ENCODE measurements around the gene OPN1LW.
"Not testable (repeated sequence)": the region's sequence is repeated elsewhere in the genome, so short reads cannot be mapped to it uniquely, and the experiment has no call there.

The OPN1LW gene

GRCh38 chrX:154183794-154184193, 39.8 kb downstream of the OPN1LW start:
- POLR2A ChIA-PET; DNase-seq (ENCODE audit: extremely low spot score); CTCF ChIA-PET: not testable (repeated sequence)

GRCh38 chrX:154192846-154193245, 48.8 kb downstream of the OPN1LW start:
- CTCF ChIA-PET; POLR2A ChIA-PET; DNase-seq (ENCODE audit: extremely low spot score): not testable (repeated sequence)

GRCh38 chrX:154194316-154194715, 50.3 kb downstream of the OPN1LW start:
- POLR2A ChIA-PET, CTCF ChIA-PET: not testable (repeated sequence)

GRCh38 chrX:154196466-154196865, 52.4 kb downstream of the OPN1LW start:
- DNase-seq (ENCODE audit: extremely low spot score); POLR2A ChIA-PET; CTCF ChIA-PET: not testable (repeated sequence)

More at GRCh38 chrX:154194316-154194715, 50.3 kb downstream of the OPN1LW start:
- DNase-seq (ENCODE audit: extremely low spot score), result not testable (repeated sequence)
